NCI-H82 (cell line): ENCODE results near the gene GNG7.
"Not testable (repeated sequence)": the region's sequence is repeated elsewhere in the genome, so short reads cannot be mapped to it uniquely, and the experiment has no call there.

ENCODE experiments used
- DNase-seq: peaks from one replicate; lab custom pipeline; 2025; lab: John Stamatoyannopoulos, UW

The GNG7 gene

GRCh38 chr19:2574971-2575630 lies 127.4 kb downstream of the GNG7 start:
- DNase-seq, result no peak

DNA sequence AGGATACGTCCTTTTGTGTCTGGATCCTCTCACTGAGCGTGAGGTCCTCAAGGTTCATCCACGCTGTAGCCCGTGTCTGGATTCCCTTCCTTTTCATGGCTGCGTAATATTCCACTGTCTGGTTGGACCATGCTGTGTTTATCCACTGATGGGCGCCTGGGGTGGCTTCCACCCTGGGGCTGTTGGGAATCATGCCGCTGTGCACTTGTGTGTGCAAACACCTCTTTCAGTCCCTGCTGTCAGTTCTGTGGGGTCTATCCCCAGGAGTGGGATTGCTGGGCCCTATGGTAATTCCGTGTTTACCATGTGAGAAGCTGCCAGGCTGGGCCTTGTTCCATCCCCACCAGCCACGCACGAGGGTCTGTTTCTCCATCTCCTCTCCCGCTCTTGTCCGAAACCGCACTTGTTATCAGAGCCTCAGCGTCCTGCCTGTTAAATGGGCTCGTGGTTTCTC lies 128.0 kb downstream of the GNG7 start:
- no peak for DNase-seq

DNA sequence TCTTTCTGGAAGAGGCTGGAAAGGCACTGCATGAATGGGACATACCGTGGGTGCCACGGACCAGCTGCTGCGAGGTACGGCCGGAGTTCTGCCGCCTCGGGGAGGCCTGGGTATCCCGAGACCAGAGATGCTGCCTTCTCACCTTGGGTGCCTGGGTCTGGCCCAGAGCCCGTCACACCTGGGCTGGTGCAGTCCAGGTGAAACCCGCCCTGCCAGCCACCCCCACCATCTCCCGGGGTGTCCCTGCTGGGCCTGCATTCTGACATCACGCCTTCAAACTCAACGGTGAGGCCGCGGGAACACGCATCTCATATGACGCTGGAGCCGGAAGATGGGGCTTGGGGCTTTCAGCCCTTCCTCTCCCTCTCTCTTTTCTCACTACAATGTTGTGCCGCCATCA lies 128.6 kb downstream of the GNG7 start:
- no peak for DNase-seq

DNA sequence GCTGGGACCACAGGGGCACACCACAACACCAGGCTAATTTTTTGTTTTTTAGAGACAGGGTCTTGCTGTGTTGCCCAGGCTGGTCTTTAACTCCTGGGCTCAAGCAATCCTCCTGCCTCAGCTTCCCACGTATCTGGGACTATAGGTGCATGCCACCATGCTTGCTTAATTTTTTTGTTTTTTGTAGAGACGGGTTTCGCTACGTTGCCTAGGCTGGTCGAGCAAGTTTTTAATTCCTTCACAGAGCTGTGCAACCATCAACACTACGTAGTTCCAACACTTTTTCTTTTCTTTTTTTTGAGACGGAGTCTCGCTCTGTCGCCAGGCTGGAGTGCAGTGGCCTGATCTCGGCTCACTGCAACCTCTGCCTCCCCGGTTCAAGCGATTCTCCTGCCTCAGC lies 130.3 kb downstream of the GNG7 start:
- DNase-seq, result not testable (repeated sequence)

DNA sequence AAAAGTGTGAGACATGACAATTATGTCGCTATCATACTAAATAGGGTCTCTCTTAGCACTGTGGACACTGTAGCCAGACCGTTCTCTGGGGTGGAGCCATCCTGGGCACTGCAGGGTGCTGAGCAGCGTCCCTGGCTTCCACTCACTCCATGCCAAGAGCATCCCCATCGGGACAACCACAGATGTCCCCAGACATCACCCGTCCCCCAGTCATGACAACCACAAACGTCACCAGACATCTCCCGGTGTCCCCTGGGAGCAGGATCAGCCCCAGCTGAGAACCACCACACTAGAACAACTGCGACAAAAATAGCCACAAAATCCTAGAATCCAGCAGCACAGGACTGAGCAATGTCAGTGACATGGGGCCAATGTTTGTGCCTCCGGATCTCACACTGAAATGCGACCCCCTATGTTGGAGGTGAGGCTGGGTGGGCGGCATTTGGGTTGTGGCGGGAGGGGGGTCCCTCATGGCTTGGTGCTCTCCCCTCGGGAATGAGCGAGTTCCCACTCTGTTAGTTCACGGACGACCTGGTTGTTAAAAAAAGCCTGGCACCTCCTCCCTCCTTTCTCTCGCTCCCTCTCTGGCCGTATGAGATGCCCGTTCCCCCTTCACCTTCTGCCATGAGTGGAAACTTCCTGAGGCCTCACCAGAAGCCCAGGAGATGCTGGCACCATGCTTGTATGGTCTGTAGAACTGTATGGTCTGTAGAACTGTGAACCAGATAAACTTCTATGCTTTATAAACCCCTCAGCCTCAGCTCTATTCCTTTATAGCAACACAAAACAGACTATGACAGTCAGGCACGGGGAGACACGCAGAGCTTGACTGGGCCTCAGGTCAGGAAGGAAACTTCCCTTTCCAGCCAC lies 132.7 kb downstream of the GNG7 start:
- DNase-seq, result no peak

DNA sequence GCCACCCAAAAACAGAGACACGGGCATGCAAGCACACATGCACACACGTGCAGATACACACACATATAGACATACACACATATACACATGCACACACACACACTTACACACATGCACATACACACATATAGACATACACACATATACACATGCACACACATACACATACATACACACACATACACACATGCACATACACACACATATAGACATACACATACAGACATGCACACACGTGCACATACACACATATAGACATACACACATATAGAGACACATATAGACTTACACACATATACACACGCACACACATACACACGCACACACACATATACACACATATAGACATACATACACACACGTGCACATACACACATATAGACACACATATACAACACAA lies 134.5 kb downstream of the GNG7 start:
- no peak for DNase-seq

DNA sequence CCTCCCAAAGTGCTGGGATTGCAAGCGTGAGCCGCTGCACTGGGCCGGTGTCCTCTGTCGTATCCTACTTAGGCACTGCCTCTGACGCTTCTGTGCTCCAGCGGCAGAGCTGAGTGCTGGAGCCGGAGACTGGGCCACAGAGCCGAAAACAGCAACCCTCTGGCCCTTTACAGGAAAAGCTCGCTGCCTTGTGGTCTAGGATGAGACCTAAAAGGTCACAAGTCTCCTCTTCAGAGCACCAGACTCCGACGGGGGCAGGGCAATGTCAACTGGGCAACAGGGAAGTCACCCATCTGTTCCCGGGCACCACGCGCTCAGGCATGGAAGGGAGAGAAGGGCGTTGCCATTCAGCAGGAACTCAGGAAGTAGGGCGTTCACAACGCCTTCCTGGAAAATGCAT lies 134.9 kb downstream of the GNG7 start:
- DNase-seq, result no peak

- not testable (repeated sequence) for DNase-seq
Observed at GRCh38 chr19:2563546-2563945, 138.9 kb downstream of the GNG7 start.

DNA sequence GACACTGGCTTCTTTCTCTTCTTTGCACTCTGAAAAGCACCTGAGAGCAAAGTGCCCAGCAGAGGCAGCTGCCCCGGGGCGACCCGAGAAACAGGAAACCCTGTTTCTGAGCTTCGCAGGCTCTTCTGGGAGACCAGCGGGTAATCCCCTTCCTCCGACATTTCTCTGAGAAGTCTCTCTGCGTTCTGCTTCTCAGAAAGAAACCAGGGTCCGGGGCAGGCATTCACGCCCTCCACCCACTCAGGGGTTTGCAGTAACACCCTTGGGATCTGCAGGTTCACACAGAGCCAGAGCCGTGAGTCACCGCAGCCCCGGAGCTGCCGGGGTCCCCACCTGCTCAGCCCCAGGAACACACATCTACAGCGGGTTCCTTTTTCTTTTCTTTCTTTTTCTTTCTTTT lies 140.6 kb downstream of the GNG7 start:
- no peak for DNase-seq

DNA sequence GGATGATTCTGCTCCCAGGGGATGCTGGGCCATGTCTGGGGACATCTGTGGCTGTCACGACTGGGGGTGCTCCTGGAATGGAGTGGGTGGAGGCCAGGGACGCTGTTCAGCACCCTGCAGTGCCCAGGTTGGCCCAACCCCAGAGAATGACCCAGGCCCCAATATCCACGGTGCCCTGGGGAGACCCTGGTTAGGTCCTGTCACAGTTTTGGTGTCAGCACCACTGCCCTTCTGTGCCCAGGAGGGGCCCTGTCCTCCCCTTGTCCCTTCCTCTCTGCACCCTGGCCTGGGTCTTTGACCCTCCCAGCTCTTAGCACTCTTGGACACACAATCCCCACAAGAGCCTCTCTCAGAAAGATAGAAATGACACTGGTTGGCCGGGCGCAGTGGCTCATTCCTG lies 141.3 kb downstream of the GNG7 start:
- DNase-seq, result no peak

DNA sequence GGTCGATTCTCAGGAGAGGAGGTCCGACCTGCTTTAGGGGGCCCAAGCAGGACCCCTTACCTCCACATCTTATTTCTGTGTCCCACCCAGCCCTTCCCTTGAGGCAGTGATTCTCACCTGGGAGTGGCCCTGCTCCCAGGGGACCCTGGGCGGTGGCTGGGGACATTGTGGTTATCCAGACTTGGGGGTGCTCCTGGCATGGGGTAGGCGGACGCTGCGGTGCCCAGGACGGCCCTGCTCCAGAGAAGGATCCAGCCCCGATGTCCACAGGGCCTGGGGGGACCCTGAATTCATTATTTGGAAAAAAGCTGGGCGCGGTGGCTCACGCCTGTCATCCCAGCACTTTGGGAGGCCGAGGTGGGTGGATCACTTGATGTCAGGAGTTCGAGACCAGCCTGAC lies 142.1 kb downstream of the GNG7 start:
- no peak for DNase-seq

DNA sequence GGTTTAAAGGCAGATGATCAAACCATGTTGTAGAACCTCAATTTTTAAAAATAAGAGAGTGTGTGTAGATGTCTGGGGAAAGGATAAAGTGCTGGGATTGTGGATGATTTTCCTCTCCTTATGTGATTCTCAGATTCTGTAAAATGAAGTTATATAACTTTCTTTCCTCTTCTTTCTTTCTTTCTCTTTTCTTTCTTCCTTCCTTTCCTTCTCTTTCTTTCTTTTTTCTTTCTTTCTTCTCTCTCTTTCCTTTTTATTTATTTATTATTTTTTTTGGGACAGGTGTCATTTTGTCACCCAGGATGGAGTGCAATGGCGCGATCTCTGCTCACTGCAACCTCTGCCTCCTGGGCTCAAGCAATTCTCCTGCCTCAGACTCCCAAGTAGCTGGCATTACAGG lies 144.0 kb downstream of the GNG7 start:
- no peak for DNase-seq

GRCh38 chr19:2558131-2558530 lies 144.4 kb downstream of the GNG7 start:
- DNase-seq, result not testable (repeated sequence)

DNA sequence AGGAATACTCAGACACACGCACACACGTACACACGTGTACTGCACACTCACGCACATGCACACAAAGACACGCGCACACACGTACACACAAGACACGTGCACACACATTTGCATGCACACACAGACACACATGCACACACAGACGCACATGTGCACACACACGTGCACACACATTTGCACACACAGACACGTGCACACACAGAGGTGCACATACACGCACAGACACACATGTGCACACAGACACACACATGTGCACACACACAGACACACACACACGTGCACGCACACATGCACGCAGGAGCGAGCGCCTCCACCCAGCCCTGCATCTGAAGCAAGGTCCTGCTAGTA lies 145.4 kb downstream of the GNG7 start:
- no peak for DNase-seq

DNA sequence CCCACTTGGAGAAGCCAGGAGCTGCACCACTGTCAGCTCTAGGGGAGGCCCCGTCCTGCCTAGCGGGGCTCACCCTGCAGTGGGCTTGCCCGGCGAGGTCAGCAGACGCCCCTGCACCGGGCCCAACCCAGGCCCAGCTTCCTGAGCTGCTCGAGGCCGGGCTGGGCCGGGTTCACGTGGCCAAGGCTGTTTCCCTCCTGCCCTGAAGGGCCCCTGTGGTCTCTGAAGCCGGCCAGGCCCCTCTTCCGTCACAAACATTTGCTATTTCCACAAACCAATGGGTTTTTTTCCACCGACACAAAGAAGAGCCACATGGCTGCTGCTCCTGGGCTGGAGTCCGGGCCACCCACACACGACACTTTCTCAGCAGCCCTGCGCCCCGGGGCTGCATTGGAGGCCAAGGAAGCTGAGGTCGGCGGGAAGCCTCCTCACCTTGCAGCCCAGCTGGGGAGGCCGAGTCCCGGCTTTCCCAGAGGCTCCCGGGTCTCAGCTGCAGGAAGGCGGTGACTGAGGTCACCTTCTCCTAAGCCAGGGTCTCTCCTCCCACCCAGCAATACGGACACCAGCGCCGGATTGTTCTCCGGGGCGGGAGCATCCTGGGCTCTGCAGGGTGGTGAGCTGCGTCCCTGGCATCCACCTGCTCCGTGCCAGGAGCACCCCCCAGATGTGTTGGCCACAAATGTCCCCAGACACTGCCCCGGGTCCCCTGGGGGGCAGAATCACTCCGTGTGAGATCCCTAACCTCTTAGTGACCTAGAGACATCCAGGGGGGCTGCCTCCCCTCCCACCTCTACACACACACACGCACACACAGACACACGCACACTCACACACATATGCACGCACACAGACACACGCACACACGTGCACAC lies 146.0 kb downstream of the GNG7 start:
- no peak for DNase-seq

DNA sequence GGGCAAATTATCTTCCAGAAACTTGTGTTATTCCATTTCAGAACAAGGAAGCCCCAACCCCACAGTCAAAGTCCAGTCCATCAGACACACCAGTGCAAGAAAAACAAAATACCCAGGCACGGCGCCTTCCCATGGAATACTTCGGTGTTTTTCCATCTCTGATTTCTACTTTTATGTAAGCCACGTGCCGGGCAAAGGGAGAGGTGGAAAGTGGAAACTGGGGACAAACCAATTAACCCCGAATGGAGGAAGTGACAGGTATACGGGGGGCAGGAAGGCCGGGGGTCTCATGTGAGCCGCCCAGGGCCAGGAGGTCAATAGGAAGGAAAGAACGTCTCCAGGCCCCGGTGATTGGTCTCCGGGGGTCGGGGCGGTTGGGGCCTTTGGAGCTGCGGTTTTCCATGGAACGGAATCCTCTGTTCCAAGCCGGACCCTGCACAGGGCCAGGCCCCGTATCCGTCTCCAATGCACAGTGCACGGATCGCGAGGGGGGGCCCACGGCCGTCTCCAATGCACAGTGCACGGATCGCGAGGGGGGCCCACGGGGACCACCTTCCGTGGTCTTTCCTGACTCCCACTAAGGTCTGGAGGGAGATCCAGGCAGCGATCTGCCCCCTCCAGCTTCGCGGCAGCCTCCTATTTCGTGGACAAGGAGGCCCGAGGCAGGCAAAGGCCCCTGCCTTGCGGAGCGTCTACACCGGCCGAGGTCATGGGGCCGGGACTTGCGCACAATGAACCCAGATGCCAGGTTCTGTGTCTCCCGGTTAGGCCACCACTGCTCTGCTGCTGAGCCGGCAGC lies 146.9 kb downstream of the GNG7 start:
- DNase-seq, result no peak

DNA sequence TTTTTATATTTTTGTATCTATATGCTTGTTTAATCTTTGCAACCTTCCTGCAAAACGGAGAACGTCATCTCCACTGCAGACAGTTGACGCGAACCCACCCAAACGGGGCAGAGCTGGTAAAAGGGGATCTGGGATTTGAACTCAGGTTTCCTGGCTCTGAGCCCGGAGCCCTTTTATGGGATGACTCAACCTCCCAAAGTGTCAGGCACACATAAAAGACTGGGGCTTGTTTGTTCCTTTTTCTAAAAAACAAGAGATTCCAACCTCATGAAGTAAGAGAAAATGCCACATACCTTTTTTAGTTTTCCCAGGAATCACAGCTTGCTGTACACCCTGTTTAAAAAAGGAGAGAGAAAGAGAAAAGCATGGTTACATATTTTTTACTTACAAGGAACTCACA lies 147.6 kb downstream of the GNG7 start:
- DNase-seq, result no peak

DNA sequence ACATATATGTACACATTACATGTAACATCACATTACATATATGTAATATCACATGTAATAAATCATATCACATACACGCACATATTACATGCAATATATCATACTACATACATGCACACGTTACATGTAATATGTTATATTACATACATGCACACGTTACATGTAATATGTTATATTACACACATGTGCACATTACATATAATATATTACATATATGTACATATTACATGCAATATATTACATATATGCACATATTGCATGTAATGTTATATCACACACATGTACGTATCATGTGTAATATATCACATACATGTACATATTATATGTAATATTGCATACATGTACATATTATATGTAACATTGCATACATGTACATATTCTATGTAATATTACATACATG lies 149.0 kb downstream of the GNG7 start:
- DNase-seq, result no peak

- no peak for DNase-seq
Observed at GRCh38 chr19:2552859-2553258, 149.6 kb downstream of the GNG7 start.

- no peak for DNase-seq
Observed at GRCh38 chr19:2551864-2552185, 150.7 kb downstream of the GNG7 start.

- DNase-seq, result no peak
Observed at GRCh38 chr19:2551172-2551863, 151.2 kb downstream of the GNG7 start.
